ENCODE measurements around the gene FLT3.
A peak's percentile ranks its signal among the peaks of the same experiment; 100 is the strongest.
"Not testable (repeated sequence)": the region's sequence is repeated elsewhere in the genome, so short reads cannot be mapped to it uniquely, and the experiment has no call there.

Gene FLT3

DNA sequence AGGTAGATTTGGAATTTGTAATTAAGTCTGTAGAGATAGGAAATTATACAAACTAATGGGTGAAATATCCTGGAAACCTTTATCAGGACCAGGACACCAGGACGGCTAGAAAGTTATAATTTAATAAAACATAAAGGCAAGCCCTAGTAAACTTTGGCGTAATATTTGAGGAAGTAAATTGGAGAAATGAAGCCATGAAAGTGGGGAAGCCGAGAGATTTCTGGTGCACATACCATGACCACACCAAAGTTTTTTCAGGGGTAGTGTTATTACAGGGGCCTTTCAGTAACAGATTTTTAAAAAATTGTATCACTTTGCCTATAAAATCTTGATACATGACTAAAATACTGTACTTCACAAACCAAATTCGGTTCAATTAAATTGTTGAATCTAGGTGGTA, 57.2 kb downstream of the FLT3 start:
- DNase-seq: no peak

DNA sequence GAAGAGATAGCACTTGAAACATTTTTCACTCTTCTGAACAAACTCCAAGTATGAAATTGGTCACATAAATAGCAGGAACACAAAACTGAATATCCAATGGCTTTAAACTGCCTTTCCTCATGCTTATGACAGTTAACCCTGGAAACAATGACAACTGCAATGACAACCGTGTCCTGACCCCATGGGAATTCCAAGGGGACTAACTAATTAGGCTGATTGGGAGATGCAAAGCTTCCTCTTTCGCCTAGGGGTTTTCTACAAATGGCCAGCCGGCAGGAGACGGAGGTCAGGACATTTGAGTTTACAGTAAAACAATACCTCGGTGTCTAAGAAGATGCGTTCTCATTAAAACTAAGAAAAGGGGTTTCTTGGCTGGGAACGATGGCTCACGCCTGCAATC, 58.9 kb downstream of the FLT3 start:
- DNase-seq: no peak

DNA sequence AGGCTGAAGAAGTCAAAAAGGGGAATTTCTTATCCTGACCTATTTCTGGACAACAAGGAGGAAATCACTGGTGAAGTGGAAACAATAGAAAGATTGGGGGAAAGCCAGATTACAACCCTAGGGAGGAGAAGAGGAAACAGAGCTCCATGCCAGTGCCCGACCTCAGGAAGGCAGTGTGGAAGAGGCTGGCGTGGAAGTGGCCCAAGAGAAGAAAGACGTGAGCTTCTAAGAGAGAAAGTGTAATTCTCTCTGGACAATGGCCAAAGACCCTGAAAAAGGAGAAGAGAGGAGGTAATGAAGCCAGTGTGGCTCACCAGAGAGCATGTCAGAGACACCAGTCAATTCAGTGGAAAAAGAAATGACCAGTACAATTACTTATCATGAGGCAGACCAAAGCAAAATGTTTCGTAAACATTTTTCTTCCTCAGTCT, 59.3 kb downstream of the FLT3 start:
- DNase-seq: no peak

DNA sequence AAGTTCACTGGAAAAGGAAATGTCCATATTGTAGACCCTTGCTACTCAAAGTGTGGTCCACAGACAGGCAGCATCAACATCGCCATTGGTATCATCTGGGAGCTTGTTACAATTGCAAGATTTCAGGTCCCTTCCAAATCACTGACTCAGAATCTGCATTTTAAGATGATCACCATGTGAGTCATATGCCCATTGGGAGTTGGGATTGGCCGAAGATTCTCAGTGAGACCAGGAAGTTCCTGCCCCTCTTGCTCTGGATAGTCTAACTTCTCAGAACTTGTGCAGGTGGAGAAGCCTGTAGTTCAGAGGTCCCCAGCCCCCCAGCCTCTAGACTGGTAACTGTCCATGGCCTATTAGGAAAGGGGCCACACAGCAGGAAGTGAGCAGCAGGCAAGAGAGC, 63.0 kb downstream of the FLT3 start:
- DNase-seq: peak; percentile 29

DNA sequence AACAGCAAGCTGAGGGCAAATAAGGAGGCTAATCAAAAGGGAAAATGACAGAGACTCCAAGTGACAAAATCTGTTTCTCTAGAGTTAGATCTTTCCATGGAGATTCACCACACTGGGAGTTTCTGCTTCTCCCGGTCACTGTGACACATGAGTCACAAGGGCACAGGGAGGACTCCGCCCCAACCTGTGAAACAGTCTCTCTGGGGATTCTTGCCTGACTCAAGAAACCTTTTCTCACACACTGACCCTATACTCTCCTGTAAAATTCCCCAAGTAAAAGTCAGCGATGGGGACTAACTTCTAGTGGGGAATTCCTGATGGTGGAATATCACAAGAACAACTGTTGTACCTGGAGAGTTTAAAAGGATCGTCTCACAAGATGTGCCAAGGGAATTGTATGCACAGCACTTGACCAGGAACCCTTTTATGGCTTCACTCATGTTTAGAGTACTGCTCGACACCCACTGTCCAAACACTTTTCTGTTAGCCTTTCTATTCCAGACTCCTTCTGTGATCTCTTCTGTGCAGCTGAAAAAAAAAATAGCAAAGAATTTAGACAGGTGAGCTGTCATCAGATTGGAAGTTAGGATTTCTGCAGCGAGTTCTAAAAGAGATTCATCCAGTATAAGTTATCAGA, 65.1 kb downstream of the FLT3 start:
- no peak for DNase-seq

DNA sequence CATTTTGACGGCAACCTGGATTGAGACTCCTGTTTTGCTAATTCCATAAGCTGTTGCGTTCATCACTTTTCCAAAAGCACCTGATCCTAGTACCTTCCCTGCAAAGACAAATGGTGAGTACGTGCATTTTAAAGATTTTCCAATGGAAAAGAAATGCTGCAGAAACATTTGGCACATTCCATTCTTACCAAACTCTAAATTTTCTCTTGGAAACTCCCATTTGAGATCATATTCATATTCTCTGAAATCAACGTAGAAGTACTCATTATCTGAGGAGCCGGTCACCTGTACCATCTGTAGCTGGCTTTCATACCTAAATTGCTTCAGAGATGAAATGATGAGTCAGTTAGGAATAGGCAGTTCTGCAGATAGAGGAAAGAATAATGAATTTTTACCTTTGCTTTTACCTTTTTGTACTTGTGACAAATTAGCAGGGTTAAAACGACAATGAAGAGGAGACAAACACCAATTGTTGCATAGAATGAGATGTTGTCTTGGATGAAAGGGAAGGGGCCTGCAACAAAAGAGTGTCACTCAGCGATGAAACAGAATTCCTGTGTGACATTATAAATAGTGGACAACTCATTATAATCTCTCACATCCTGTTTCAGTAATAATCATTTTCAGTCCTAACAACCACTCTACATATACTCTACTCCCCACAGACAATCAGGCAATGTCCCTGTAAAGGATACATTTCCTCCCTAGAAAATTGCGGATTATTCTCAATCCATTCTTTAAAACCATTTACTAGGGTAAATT, 66.3 kb downstream of the FLT3 start:
- DNase-seq: no peak

DNA sequence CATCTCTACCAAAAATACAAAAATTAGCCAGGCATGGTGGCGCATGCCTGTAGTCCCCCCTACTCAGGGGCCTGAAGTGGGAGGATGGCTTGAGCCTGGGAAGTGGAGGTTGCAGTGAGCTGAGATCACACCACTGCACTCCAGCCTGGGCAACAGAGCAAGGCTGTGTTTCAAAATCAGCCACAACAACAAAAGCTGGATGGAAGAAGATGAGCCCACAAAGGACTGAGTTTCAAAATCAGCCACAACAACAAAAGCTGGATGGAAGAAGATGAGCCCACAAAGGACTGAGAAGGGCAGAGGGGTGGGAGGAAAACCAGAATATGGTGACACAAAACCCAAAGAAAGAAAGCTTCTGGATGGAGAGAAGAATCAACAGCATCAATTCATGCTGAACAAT, 67.9 kb downstream of the FLT3 start:
- DNase-seq: not testable (repeated sequence)

DNA sequence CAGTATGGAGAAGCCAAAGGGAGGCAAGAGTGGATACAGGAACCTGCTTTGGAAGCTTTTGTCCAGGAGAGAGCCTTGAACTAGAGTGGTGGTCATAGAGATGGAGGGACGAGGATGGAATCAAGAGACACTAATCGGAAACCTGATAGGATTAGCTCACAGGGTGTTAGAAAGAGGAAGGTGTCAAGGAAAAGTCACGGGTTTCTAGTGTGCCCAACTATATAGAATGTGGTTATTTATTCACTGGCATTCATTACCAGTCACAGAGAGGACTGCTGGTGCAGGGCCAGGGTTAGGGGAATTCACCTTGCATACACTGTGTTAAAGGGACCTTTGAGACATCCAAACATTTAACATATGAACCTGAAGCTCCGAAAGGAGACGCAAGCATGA, 68.5 kb downstream of the FLT3 start:
- no peak for DNase-seq

DNA sequence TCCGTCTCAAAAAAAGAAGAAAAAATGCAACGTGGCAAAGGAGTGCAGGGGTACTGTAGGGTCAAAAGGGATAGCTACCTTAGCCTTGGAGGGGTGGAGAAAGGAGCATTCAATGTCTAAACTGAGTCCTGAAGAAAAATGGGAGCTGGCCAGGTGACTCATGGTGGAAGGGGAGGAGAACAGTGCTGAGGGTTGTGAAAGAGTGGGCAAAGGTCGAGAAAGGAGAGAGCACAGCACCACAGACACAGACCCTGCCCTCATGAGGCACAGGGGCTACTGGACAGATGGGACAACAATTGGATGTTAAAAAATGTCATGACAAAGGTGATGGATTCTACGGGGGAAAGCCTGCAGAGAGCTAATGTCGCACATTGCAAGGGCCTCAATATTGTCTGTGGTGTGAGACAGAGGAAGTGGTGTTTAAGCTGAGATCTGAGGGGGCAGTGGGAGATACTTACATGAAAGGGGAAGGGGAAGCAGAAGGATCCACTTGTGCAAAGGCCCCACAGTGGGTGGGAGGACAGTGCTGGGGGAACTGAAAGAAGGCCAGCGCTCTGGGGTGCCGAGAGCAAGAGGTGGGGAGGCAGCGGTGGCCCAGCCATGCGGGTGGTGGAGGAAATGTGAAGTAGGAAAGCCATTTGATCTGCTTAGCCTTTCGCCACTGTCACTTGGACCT, 69.0 kb downstream of the FLT3 start:
- no peak for DNase-seq

DNA sequence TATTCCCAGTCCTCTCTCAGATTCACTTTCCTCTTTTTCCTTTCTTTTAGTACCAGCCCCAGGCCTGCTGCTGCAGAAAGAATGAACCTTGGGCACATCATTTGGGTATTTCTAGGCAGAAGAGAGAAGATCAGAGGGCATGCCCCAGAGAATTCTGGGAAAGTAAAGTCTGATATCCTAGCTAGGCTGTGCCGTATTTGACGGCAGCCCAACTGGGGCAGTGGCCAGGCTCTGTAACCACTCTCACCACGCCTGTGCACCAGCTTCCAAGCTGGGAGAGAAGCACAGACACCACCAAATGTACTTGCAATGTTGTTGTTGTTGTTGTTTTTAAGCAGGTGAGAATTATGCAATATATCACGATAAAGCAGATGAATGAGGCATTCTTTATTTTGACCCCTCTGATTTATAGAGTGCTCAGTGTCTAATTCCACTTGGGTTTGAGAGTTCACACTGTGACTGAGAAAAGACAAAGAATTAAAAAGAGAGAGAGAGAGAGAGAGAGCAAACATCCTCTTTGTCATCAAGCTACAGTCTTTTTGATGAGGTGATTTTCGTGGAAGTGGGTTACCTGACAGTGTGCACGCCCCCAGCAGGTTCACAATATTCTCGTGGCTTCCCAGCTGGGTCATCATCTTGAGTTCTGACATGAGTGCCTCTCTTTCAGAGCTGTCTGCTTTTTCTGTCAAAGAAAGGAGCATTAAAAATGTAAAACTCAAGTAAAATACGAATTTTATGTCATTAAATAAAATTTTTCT, 72.6 kb downstream of the FLT3 start:
- no peak for DNase-seq

DNA sequence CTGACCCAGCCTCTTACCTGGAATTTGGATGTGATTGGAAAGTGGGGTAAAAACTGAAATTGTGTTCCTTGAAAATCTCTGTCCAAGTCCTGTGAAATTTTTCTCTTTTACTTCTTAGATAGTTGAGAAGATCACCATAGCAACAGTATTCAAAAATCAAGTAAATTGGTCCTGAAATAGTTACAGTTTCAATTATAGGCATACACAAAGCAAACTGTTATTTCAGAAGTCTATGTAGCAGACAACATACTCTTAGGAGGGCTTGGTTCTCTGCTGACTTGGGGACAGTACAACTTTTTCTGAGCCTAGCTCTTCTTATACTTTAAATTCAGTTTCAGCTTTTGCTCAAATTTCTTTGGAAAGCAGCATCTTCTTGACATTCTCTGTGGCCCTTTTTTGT, 73.3 kb downstream of the FLT3 start:
- no peak for DNase-seq

DNA sequence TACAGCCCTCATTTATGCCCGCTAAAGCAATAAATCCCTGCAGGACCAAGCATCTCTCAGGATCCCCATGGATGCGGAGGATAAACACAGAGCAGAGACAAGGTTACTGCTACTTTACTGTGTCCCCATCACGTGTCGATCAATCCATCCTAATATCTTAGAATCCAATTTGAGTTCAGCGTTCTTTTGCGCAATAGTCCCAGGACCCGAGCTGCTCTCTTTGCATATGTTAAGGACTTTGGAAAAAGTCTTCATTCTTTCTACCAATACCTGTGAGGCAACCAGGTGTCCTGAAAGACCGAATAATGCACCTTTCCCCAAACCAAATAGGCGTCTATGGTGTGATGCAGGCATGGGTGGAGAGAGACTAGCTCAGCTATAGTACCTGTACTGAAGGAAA, 73.9 kb downstream of the FLT3 start:
- DNase-seq: no peak

DNA sequence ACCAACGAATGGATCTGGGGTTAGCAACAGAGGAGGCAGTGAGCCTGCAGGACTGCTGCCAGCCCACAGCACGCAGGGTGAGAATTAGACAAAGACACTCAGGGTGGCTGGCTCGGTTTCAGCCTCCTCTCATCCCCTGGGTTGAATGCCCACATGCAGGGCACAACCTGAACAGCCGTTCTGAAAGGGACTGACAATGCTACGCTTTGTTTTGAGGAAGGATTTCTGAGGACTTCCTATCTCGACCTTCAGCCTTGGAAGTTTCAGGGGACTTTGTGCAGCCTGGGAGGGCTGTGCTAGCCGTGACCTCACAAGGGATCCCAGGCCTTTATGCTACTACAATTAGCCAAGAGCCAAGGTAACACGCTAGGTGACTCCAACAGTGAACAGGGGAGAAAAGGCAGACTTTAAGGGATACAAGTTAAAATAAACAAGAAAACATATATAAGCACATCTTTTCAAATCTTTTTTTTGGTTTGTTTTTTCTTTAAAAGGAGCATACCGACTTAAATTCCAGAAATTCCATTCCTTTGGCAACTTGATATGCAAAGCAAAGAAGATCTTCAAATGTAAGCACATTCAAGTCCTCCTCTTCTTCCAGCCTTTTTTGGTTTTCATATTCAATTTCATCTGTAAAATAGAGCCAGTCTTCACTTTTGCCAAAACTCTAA, 77.4 kb downstream of the FLT3 start:
- DNase-seq: no peak

DNA sequence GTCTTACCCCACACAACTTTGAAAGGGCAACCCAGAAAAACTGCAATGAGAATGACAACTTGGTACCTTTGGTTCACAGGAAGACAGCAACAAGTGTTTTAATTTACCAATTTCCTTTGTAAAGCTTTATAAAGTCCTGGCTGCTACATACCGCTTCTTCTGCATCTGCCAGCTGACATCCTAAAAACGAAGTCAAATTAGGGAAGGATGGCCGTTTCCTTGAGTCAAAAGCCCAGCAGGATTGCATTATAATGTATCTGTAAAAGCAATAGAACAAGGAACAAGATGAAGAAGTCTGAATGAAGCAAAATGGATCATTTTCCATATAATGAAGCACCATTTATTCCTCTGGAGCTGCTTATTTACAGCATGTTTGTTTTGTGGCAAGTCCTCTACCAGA, 86.1 kb downstream of the FLT3 start:
- no peak for DNase-seq

DNA sequence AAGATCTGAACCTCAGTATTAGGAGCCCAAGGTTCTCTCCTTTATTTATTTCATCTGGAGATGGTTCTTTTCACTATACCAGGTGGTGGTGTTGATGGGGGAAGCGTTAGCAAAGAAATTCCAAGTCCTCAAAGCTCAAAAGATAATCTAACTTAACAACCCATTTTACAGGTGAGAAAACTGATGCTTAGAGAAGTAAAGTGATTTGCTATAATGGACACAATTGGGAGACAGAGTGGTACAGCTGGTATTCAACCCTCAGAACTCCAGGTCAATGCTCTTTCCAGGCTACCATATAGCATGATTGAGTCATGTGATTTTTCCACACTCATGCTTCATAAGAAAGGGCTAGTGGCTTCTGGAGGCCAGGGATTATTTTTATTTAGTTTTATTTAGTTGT, 86.9 kb downstream of the FLT3 start:
- DNase-seq: no peak

DNA sequence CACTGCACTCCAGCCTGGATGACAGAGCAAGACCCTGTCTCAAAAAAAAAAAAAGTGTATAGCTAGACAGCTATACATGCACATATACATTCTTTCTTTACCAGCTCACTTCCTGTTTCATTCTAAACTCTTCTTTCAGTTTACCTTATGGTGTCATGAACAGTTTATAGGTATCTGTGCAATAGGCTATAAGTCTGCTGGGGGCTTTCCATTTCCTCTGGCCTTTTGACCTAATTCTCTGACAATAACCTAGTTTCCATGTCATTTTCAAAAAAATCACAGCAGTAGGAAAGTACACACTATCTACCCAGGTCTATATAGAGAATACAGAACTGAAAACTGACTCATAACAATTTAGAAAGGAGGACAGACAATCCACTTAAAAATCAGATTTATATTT, 87.5 kb downstream of the FLT3 start:
- no peak for DNase-seq

DNA sequence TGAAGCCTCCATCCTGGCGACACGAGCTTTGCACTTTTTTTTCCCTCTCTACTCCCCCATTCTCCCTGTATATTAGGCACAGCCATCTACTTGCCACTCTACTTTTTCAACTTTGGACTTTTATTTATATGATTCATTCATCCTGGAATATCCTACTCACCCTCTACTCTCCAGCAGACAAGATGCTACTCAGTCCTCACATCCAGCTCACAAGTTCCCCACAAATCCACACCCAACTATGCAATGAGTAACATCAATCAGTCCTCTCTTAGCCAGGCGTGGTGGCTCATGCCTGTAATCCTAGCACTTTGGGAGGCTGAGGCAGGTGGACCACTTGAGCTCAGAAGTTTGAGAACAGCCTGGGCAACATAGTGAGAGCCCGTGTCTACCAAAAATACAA, 88.0 kb downstream of the FLT3 start:
- no peak for DNase-seq

DNA sequence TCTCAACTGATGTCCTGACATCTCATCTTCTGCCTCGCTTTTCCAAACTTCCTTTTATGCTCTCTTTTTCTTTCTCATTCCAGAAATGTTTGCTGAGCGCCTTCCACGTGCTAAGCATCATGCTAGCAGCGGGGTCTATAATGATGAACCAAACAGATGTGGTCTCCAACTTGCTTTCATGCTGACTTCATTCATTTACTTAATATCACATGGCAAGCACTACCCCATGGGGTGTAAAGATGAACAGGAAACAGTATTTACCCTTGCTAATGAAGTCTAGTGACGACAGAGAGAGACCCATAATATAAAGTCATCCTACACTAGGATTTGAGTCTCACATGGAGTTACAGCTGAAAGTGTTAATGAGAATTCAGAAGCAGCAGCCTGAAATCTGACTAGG, 90.3 kb downstream of the FLT3 start:
- no peak for DNase-seq

DNA sequence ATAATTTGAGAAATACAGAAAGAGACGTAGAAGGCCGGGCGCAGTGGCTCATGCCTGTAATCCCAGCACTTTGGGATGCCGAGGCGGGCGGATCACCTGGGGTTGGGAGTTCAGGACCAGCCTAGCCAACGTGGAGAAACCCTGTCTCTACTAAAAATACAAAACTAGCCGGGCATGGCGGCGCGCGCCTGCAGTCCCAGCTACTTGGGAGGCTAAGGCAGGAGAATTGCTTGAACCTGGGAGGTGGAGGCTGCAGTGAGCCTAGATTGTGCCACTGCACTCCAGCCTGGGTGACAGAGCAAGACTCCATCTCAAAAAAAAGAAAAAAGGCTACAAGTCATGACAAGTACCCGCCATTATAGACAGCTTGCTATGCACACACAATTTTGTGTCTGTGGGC, 95.4 kb downstream of the FLT3 start:
- DNase-seq: not testable (repeated sequence)

DNA sequence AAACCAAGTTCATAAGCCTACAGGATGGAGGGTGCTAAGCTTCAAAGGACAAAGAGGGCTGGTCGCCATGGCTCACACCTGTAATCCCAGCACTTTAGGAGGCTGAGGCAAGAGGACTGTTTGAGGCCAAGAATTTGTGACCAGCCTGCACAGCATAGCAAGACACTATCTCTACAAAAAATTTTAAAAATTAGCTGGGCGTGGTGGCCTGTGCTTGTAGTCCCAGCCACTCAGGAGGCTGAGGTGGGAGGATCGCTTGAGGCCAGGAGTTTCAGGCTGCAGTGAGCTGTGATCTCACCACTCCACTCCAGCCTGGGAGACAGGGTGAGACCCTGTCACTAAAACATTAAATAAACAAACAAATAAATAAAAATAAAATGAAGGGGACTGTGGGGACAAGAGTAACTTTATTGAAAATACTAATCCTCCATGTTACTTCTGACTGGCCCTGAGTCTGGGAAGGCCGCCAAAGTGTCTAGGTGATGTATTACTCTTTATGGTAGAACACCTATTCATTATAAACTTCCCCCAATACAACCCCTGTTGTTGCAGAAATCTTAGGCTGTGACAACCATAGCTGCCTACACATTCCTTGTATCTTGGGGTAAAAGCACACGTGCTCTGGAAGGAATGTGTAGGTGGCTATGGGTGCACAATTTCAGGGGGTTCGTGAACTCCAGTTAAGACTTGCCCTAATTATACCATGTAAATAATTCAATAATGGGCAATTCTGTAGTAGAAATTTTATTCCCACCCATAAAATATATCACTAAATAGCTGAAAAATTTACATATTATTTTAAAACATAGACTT, 97.3 kb downstream of the FLT3 start:
- DNase-seq: no peak

DNA sequence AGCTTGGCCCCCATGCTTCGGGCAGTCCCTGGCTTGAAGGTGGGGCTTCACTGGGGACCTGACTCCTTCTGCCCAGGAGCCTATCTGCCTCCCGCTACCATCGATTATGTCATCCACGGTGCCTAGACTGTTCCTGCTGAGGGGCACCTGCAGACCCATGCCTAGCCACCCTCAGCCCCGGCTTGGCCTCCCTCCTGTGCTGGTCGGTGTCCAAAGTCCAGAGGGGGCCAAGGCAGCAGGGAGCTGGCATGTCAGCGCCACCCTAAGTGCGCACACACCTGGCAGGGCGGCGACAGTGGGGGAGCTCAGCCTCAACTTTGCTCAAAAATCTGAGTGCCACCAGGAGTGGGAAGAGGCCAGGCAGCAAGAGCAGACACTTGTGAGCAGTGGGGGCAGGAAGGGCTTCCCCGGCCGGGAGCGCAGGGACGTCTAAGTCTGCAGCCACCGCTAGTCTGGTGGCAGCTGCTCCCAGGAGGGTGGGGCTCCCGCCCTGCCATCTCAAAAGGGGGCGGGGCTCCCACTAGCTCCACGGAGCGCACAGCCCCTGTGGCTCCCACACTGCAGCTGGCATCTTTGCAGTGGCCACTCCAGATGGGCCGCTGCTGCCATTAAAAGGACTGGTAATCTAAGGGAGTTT, 98.4 kb downstream of the FLT3 start:
- DNase-seq: no peak

DNA sequence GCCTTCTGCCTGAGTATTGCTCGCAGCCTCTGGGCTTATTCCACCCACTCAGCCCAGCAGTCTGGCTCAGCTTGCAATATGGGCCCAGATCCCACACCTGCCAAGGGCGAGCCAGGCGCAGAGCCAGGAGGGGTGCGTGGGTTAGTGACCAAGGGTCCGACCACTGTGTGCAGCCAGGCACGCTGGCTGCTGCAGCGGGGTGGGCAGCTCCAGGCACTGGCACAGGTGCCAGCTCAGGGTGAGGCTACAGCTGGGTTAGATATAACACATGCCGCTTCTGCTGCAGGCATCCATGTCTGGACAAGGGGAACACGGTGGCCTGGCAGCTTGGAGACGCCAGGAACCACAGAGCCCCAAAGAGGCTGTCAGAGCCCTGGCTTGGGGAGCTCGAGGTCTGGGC, 99.3 kb downstream of the FLT3 start:
- no peak for DNase-seq
